ENCODE measurements around the gene INSYN1. TPM values are rescaled to one million over a fixed set of nuclear protein-coding genes. Genes with fewer than 3 reads are reported as not detected.
A peak's percentile ranks its signal among the peaks of the same experiment; 100 is the strongest.
"Not testable (repeated sequence)": the region's sequence is repeated elsewhere in the genome, so short reads cannot be mapped to it uniquely, and the experiment has no call there.

The INSYN1 gene
- total RNA-seq, 1 experiment from 2014 or later: not detected

DNA sequence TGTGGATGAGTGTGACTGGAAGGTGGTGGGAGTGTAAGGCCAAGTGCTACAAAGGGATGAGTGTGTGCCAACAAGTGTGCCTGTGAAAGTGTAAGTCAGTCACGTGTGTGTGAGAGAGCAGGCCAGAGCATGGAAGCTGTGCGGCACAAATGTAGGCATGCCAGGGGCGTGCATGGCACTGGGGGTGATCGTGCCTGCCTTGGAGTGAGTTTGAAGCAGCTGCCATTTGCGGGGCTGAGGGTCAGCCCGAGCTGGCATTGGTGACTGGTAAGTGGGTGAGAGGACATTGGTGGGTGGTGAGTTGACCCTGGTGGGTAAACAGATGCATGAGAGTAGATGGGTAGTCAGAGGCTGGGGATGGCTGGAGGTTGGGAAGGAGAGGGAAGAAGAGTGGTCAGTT, 44.5 kb downstream of the INSYN1 start:
- Histone ChIP-seq H3K79me2 (ENCODE audit: low read length) (no peaks in the 10 kb centered on the region), H3K9me2 (replicated peaks; ENCODE audit: low read length) (no peaks in the 10 kb centered on the region), H3K9me3 (ENCODE audit: low read length) (no peaks in the 10 kb centered on the region), H3K4me3 (ENCODE audit: low read length) (no peak overlapping the region), H3K4me1 (ENCODE audit: insufficient read depth, low read length) (no peaks in the 10 kb centered on the region), H2AFZ (ENCODE audit: low read length) (no peak overlapping the region), H3F3A (ENCODE audit: low read length, unreplicated experiment) (no peaks in the 10 kb centered on the region), H3K4me2 (ENCODE audit: low read length) (no peak overlapping the region), H4K20me1 (ENCODE audit: low read length) (no peaks in the 10 kb centered on the region), H3K36me3 (ENCODE audit: low read depth, low read length) (peaks cover 20% of the 10 kb centered on the region), H3K27me3 (ENCODE audit: low read length) (no peaks in the 10 kb centered on the region), H3K9ac (ENCODE audit: low read length) (no peak overlapping the region), H3K27ac (ENCODE audit: low read length) (no peak overlapping the region)
- ChIA-PET CTCF (no interaction called here), POLR2A (ENCODE audit: unreplicated experiment) (no interaction called here)
- ATAC-seq (no peak), DNase-seq (no peak)
- intact Hi-C loops (cut with micrococcal nuclease): no loop called here
- TF ChIP-seq EZH2phosphoT487 (IDR thresholded peaks at IDR 0.05; ENCODE audit: borderline replicate concordance, low read length): no peak
- TF ChIP-seq EZH2 (IDR thresholded peaks at IDR 0.05; ENCODE audit: low read length, unreplicated experiment): no peak
- no peak for TF ChIP-seq CTCF (conservative IDR thresholded peaks at IDR 0.05; ENCODE audit: low read depth, low read length)
- BruUV-seq (replicated peaks): no TSS peak

GRCh38 chr15:73704869-73705645, 48.1 kb downstream of the INSYN1 start:
- peak; percentile 87 for TF ChIP-seq CTCF (conservative IDR thresholded peaks at IDR 0.05; ENCODE audit: low read depth, low read length)
- no peak for TF ChIP-seq EZH2phosphoT487 (IDR thresholded peaks at IDR 0.05; ENCODE audit: borderline replicate concordance, low read length)
- no peak for TF ChIP-seq EZH2 (IDR thresholded peaks at IDR 0.05; ENCODE audit: low read length, unreplicated experiment)
- H4K20me1 ChIP-seq (ENCODE audit: low read length): no peaks in the 10 kb centered on the region
- POLR2A ChIA-PET (ENCODE audit: unreplicated experiment): no interaction called here

DNA sequence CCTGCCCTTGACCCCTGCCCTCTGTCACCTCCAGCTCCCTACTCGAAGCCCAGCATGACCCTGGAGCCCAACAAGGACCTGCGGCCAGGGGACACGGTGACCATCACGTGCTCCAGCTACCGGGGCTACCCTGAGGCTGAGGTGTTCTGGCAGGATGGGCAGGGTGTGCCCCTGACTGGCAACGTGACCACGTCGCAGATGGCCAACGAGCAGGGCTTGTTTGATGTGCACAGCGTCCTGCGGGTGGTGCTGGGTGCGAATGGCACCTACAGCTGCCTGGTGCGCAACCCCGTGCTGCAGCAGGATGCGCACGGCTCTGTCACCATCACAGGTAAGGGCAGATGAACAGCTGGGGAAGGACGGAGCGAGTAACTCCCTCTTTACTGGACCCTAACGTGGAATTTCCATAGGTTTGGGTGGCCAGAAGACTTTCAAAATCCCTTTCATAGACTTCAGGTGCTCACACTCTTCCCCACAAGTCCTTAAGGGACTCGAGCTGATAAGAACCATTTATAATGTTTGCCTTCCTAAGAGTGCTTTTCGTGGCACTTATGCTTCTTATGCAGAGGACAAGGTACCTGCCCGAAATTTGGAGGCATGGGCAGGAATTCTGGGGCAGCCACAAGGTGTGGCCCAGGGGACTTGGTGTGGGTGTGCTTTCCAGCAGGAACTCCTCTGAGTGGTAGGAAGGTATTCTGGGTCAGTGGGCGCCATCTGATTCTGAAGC, 48.8 kb downstream of the INSYN1 start:
- BruUV-seq (replicated peaks); intact Hi-C loops (cut with micrococcal nuclease); H2AFZ ChIP-seq (ENCODE audit: low read length); DNase-seq; H3K9me3 ChIP-seq (ENCODE audit: low read length); H3K4me1 ChIP-seq (ENCODE audit: insufficient read depth, low read length); ATAC-seq; POLR2A ChIA-PET (ENCODE audit: unreplicated experiment); H3K4me3 ChIP-seq (ENCODE audit: low read length); H3K27me3 ChIP-seq (ENCODE audit: low read length); H3K79me2 ChIP-seq (ENCODE audit: low read length); H3K9me2 ChIP-seq (replicated peaks; ENCODE audit: low read length); H3K4me2 ChIP-seq (ENCODE audit: low read length); H3K9ac ChIP-seq (ENCODE audit: low read length); H3F3A ChIP-seq (ENCODE audit: low read length, unreplicated experiment); H4K20me1 ChIP-seq (ENCODE audit: low read length); H3K27ac ChIP-seq (ENCODE audit: low read length): not testable (repeated sequence)
- H3K36me3 ChIP-seq (ENCODE audit: low read depth, low read length): peaks cover 15% of the 10 kb centered on the region
- CTCF ChIA-PET: interaction anchor here (0.5 to 1.7 kb wide), 4 partner anchors 9 to 68 kb away, joined by 3 to 9 read pairs (median 4); no protein-coding TSS in a partner anchor

More at GRCh38 chr15:73704869-73705645, 48.1 kb downstream of the INSYN1 start:
- H3K27me3 ChIP-seq (ENCODE audit: low read length): no peaks in the 10 kb centered on the region
- no peak overlapping the region for H3K4me2 ChIP-seq (ENCODE audit: low read length)
- H3K36me3 ChIP-seq (ENCODE audit: low read depth, low read length): peaks cover 13% of the 10 kb centered on the region
- H3K27ac ChIP-seq (ENCODE audit: low read length): no peak overlapping the region
- ATAC-seq (peak; percentile 85), DNase-seq (peak; percentile 68)
- H3K79me2 ChIP-seq (ENCODE audit: low read length): no peaks in the 10 kb centered on the region
- intact Hi-C loops (cut with micrococcal nuclease): no loop called here
- no peak overlapping the region for H3K4me3 ChIP-seq (ENCODE audit: low read length)
- no peaks in the 10 kb centered on the region for H3K9me2 ChIP-seq (replicated peaks; ENCODE audit: low read length)
- H3F3A ChIP-seq (ENCODE audit: low read length, unreplicated experiment): no peaks in the 10 kb centered on the region
- H2AFZ ChIP-seq (ENCODE audit: low read length): no peak overlapping the region
- CTCF ChIA-PET: interaction anchor here (0.5 to 1.7 kb wide), 4 partner anchors 10 to 69 kb away, joined by 3 to 9 read pairs (median 4); no protein-coding TSS in a partner anchor
- H3K9ac ChIP-seq (ENCODE audit: low read length): no peak overlapping the region
- no peaks in the 10 kb centered on the region for H3K9me3 ChIP-seq (ENCODE audit: low read length)
- no TSS peak for BruUV-seq (replicated peaks)
- no peaks in the 10 kb centered on the region for H3K4me1 ChIP-seq (ENCODE audit: insufficient read depth, low read length)

GRCh38 chr15:73703601-73704000, 49.5 kb downstream of the INSYN1 start:
- H3K9me3 ChIP-seq (ENCODE audit: low read length); H3K4me3 ChIP-seq (ENCODE audit: low read length); H3K9ac ChIP-seq (ENCODE audit: low read length); POLR2A ChIA-PET (ENCODE audit: unreplicated experiment); H3K9me2 ChIP-seq (replicated peaks; ENCODE audit: low read length); H3K27me3 ChIP-seq (ENCODE audit: low read length); ATAC-seq; DNase-seq; BruUV-seq (replicated peaks); H4K20me1 ChIP-seq (ENCODE audit: low read length); H3F3A ChIP-seq (ENCODE audit: low read length, unreplicated experiment); intact Hi-C loops (cut with micrococcal nuclease); H3K4me1 ChIP-seq (ENCODE audit: insufficient read depth, low read length); H3K4me2 ChIP-seq (ENCODE audit: low read length); H2AFZ ChIP-seq (ENCODE audit: low read length); H3K27ac ChIP-seq (ENCODE audit: low read length); H3K79me2 ChIP-seq (ENCODE audit: low read length); CTCF ChIA-PET: not testable (repeated sequence)
- H3K36me3 ChIP-seq (ENCODE audit: low read depth, low read length): peaks cover 20% of the 10 kb centered on the region
